Adipocyte (in vitro differentiated cells): ENCODE data around the gene PLEKHA3.
"Not testable (repeated sequence)": the region's sequence is repeated elsewhere in the genome, so short reads cannot be mapped to it uniquely, and the experiment has no call there.

Experiments used
- DNase-seq: peaks from one replicate; pipeline ENCODE4 v3.0.0-alpha.2; 2015; ENCODE audit warnings: low read depth
- H3K27me3 ChIP-seq: replicated peaks from 2 replicates; pipeline ENCODE4 v1.7.0; 2013; ENCODE audit warnings: mild to moderate bottlenecking, low read length, moderate library complexity; ENCODE audit not compliant: control insufficient read depth, insufficient read depth
- H3K36me3 ChIP-seq: 2 replicates; pipeline ENCODE4 v1.7.0; 2013; ENCODE audit warnings: low read length, mild to moderate bottlenecking, moderate library complexity; ENCODE audit not compliant: control insufficient read depth, insufficient read depth, severe bottlenecking
- H3K4me1 ChIP-seq: 2 replicates; pipeline ENCODE4 v1.7.0; 2013; ENCODE audit warnings: mild to moderate bottlenecking, low read length, moderate library complexity; ENCODE audit not compliant: control insufficient read depth, insufficient read depth
- H3K4me3 ChIP-seq: 2 replicates; pipeline ENCODE4 v1.7.0; 2013; ENCODE audit warnings: mild to moderate bottlenecking, low read length, moderate library complexity
- H3K9ac ChIP-seq: 2 replicates; pipeline ENCODE4 v1.7.0; 2013; ENCODE audit warnings: mild to moderate bottlenecking, low read length, moderate library complexity
- H3K9me3 ChIP-seq: 2 replicates; pipeline ENCODE4 v1.7.0; 2013; ENCODE audit warnings: mild to moderate bottlenecking, low read length, moderate library complexity; ENCODE audit not compliant: control insufficient read depth

PLEKHA3 gene

GRCh38 chr2:178525460-178525859, 45.2 kb downstream of the PLEKHA3 start:
- not testable (repeated sequence) for H3K36me3 ChIP-seq, H3K27me3 ChIP-seq, DNase-seq

GRCh38 chr2:178526256-178526655, 46.0 kb downstream of the PLEKHA3 start:
- no peak for DNase-seq
- no peak overlapping the region for H3K9ac ChIP-seq
- no peaks in the 10 kb centered on the region for H3K36me3 ChIP-seq
- no peaks in the 10 kb centered on the region for H3K27me3 ChIP-seq
- H3K9me3 ChIP-seq, result no peaks in the 10 kb centered on the region
- peaks cover 13% of the 10 kb centered on the region for H3K4me1 ChIP-seq
- no peak overlapping the region for H3K4me3 ChIP-seq

More at GRCh38 chr2:178525460-178525859, 45.2 kb downstream of the PLEKHA3 start:
- H3K9ac ChIP-seq, H3K4me3 ChIP-seq, H3K9me3 ChIP-seq, H3K4me1 ChIP-seq: not testable (repeated sequence)

- peaks cover 11% of the 10 kb centered on the region for H3K36me3 ChIP-seq
- no peaks in the 10 kb centered on the region for H3K9me3 ChIP-seq
- no peak overlapping the region for H3K9ac ChIP-seq
- no peak overlapping the region for H3K4me3 ChIP-seq
- H3K27me3 ChIP-seq, result no peaks in the 10 kb centered on the region
- H3K4me1 ChIP-seq, result peaks cover 13% of the 10 kb centered on the region
- DNase-seq, result no peak
These were observed 47.3 kb downstream of the PLEKHA3 start for GRCh38 chr2:178527592-178527991.

- Histone ChIP-seq H3K27me3 (no peaks in the 10 kb centered on the region), H3K9ac (no peak overlapping the region), H3K9me3 (no peaks in the 10 kb centered on the region), H3K36me3 (peaks cover 21% of the 10 kb centered on the region), H3K4me1 (peaks cover 13% of the 10 kb centered on the region), H3K4me3 (no peak overlapping the region)
- DNase-seq, result no peak
These were observed 48.4 kb downstream of the PLEKHA3 start for GRCh38 chr2:178528647-178529046.

- no peak overlapping the region for H3K4me3 ChIP-seq
- H3K9me3 ChIP-seq, result no peaks in the 10 kb centered on the region
- H3K27me3 ChIP-seq, result no peaks in the 10 kb centered on the region
- no peak overlapping the region for H3K9ac ChIP-seq
- H3K36me3 ChIP-seq, result peaks cover 21% of the 10 kb centered on the region
- peaks cover 13% of the 10 kb centered on the region for H3K4me1 ChIP-seq
- DNase-seq, result no peak
These were observed 48.9 kb downstream of the PLEKHA3 start for GRCh38 chr2:178529194-178529593.

- DNase-seq, result no peak
- Histone ChIP-seq H3K4me1 (peaks cover 9% of the 10 kb centered on the region), H3K27me3 (no peaks in the 10 kb centered on the region), H3K9ac (no peak overlapping the region), H3K36me3 (peaks cover 21% of the 10 kb centered on the region), H3K4me3 (no peak overlapping the region), H3K9me3 (no peaks in the 10 kb centered on the region)
These were observed 49.9 kb downstream of the PLEKHA3 start for GRCh38 chr2:178530131-178530530.

GRCh38 chr2:178530625-178531142, 50.4 kb downstream of the PLEKHA3 start:
- no peak overlapping the region for H3K9ac ChIP-seq
- no peaks in the 10 kb centered on the region for H3K27me3 ChIP-seq
- peaks cover 21% of the 10 kb centered on the region for H3K36me3 ChIP-seq
- H3K4me1 ChIP-seq, result peaks cover 9% of the 10 kb centered on the region
- no peaks in the 10 kb centered on the region for H3K9me3 ChIP-seq
- no peak overlapping the region for H3K4me3 ChIP-seq
- no peak for DNase-seq

- H3K4me3 ChIP-seq, result no peak overlapping the region
- no peaks in the 10 kb centered on the region for H3K9me3 ChIP-seq
- H3K9ac ChIP-seq, result no peak overlapping the region
- DNase-seq, result no peak
- H3K4me1 ChIP-seq, result peaks cover 9% of the 10 kb centered on the region
- no peaks in the 10 kb centered on the region for H3K27me3 ChIP-seq
- peaks cover 24% of the 10 kb centered on the region for H3K36me3 ChIP-seq
These were observed 50.9 kb downstream of the PLEKHA3 start for GRCh38 chr2:178531168-178531567.

- Histone ChIP-seq H3K4me3 (no peak overlapping the region), H3K4me1 (no peaks in the 10 kb centered on the region), H3K36me3 (peaks cover 35% of the 10 kb centered on the region), H3K9me3 (no peaks in the 10 kb centered on the region), H3K9ac (no peak overlapping the region), H3K27me3 (no peaks in the 10 kb centered on the region)
- no peak for DNase-seq
These were observed 55.8 kb downstream of the PLEKHA3 start for GRCh38 chr2:178536037-178536436.

- no peak overlapping the region for H3K9ac ChIP-seq
- no peaks in the 10 kb centered on the region for H3K9me3 ChIP-seq
- H3K36me3 ChIP-seq, result peaks cover 48% of the 10 kb centered on the region
- H3K27me3 ChIP-seq, result no peaks in the 10 kb centered on the region
- no peaks in the 10 kb centered on the region for H3K4me1 ChIP-seq
- no peak for DNase-seq
- no peak overlapping the region for H3K4me3 ChIP-seq
These were observed 61.9 kb downstream of the PLEKHA3 start for GRCh38 chr2:178542161-178542560.

- Histone ChIP-seq H3K4me1 (no peaks in the 10 kb centered on the region), H3K27me3 (no peaks in the 10 kb centered on the region), H3K4me3 (no peak overlapping the region), H3K9ac (no peak overlapping the region), H3K36me3 (peaks cover 48% of the 10 kb centered on the region), H3K9me3 (no peaks in the 10 kb centered on the region)
- no peak for DNase-seq
These were observed 62.3 kb downstream of the PLEKHA3 start for GRCh38 chr2:178542569-178542968.

- no peak overlapping the region for H3K9ac ChIP-seq
- H3K4me3 ChIP-seq, result no peak overlapping the region
- no peaks in the 10 kb centered on the region for H3K27me3 ChIP-seq
- no peaks in the 10 kb centered on the region for H3K9me3 ChIP-seq
- no peak for DNase-seq
- peaks cover 29% of the 10 kb centered on the region for H3K36me3 ChIP-seq
- peaks cover 4% of the 10 kb centered on the region for H3K4me1 ChIP-seq
These were observed 70.1 kb downstream of the PLEKHA3 start for GRCh38 chr2:178550352-178550751.
